ENCODE results near the gene BEND5.

- TF ChIP-seq CTCF (IDR thresholded peaks at IDR 0.05) (no peak), POLR2A (IDR thresholded peaks at IDR 0.05) (no peak)
Measured at GRCh38 chr1:48725341-48726046, 51.2 kb downstream of the BEND5 start.

Data from ovary (tissue), 3 donors.